ENCODE results near the gene ACSF2.

GRCh38 chr17:50406578-50406977, 19.4 kb upstream of the ACSF2 start:
- TF ChIP-seq CTCF (IDR thresholded peaks at IDR 0.05) (no peak), POLR2A (IDR thresholded peaks at IDR 0.05) (no peak)

Measured in thyroid gland (tissue), 4 donors.